Heart left ventricle (tissue), 16 donors: ENCODE measurements around the gene CALML4. TPM values are rescaled to one million over a fixed set of nuclear protein-coding genes. Genes with fewer than 3 reads are reported as not detected.

ENCODE experiments used
- ATAC-seq, 4 donors: fragments of 200-7000 bp; cut with Tn5 transposase; one replicate each; pipeline ENCODE4 v1.9.1; 2020 to 2022; ENCODE audit warnings: moderate library complexity in 4 of 4, mild to moderate bottlenecking in 3 of 4, moderate number of reproducible peaks in 1 of 4
- DNase-seq, 5 donors: peaks; one replicate each; pipeline ENCODE4 v3.0.0-alpha.2; 2020
- H3K27ac ChIP-seq, 12 donors: fragments of 200-600 bp; sonication (generic) in 4 of 12; one replicate each; pipeline versions ENCODE4 v1.5.0 to v1.8.0; 2016 to 2022; ENCODE audit warnings: mild to moderate bottlenecking in 2 of 12
- H3K27me3 ChIP-seq, 9 donors: fragments of 200-600 bp; sonication (generic) in 2 of 9; one replicate each; pipeline versions ENCODE4 v1.5.1 to v1.8.0; 2016 to 2022; ENCODE audit warnings: mild to moderate bottlenecking in 3 of 9
- H3K36me3 ChIP-seq, 9 donors: fragments of 200-600 bp; sonication (generic) in 2 of 9; one replicate each; pipeline versions ENCODE4 v1.5.0 to v1.8.0; 2018 to 2022; ENCODE audit warnings: mild to moderate bottlenecking in 2 of 9
- H3K4me1 ChIP-seq, 12 donors: fragments of 200-600 bp; sonication (generic) in 4 of 12; one replicate each; pipeline versions ENCODE4 v1.5.0 to v1.8.0; 2016 to 2022; ENCODE audit warnings: mild to moderate bottlenecking in 3 of 12
- H3K4me3 ChIP-seq, 12 donors: fragments of 200-600 bp; sonication (generic) in 4 of 12; one replicate each; pipeline versions ENCODE4 v1.5.0 to v1.8.0; 2017 to 2022; ENCODE audit warnings: mild to moderate bottlenecking in 9 of 12, moderate library complexity in 4 of 12
- H3K9me3 ChIP-seq, 12 donors: fragments of 200-600 bp; sonication (generic) in 4 of 12; one replicate each; pipeline versions ENCODE4 v1.5.0 to v1.8.0; 2016 to 2022; ENCODE audit warnings: mild to moderate bottlenecking in 1 of 12
- CTCF ChIP-seq, 12 donors: fragments of 200-600 bp; sonication (generic) in 4 of 12; IDR thresholded peaks; one replicate each; pipeline versions ENCODE4 v1.5.0 to v1.8.0; 2018 to 2022; ENCODE audit warnings: antibody characterized with exemption in 12 of 12, mild to moderate bottlenecking in 5 of 12
- POLR2A ChIP-seq, 2 donors: fragments of 450-650 bp; IDR thresholded peaks; one replicate each; pipeline ENCODE4 v1.6.1; 2017; ENCODE audit warnings: antibody characterized with exemption in 2 of 2, mild to moderate bottlenecking in 2 of 2, moderate library complexity in 2 of 2
- WGBS, 4 donors: extraction: QIAGEN DNeasy Blood & Tissue Kit in 2 of 4; methylation state at CpG; one replicate each; pipeline versions ENCODE4 v1.1.5 to v1.1.7; 2013 to 2018; 5-methylcytosine and 5-hydroxymethylcytosine counted together
- intact Hi-C, 10 donors: fragments of 100-400 bp; cut with DNase I; formaldehyde crosslinking; loops; one replicate each; pipeline versions ENCODE4 v1.11.1 to v1.14.2; 2022
- polyA plus RNA-seq, 2 donors: library from polyadenylated mRNA; stranded (reverse); fragments of 200-250 nt; gene quantifications; one replicate each; pipeline ENCODE4 v1.2.3, GENCODE V29; 2013
- total RNA-seq, 9 donors: library from RNA; depleted of rRNA in 2 of 9; stranded (reverse); fragments of >200 nt in 2 of 9; fragmentation: NEBNext Ultra II Directional in 3 of 9; extraction: Animal tissue kit (Norgen Biotek cat#: 25700) in 3 of 9; gene quantifications; one replicate each; pipeline versions ENCODE4 v1.1.0 to v1.2.4, GENCODE V29; 2016 to 2023
- donor health status: ischemic (EF 13 %, LVEDD 7.1; RV severe dilation, severe dysfunction).
- donor health status: healthy with polysubstance abuse.
- donor health status: DM: no; HTN: yes; CAD: no.
- donor health status: DM: no; HTN: no; CAD: no.
- donor health status: ischemic (EF 25% LVEDD 6.9; RV normal size, moderate dysfunction).
- donor health status: ischemic (EF 25% LVEDD 5.7; RV mildly dilated, moderate dysfunction).
- donor health status: healthy.
- donor health status: DM: yes; HTN: yes; CAD: no.
- donor health status: ischemic (EF 35%, LVEDD 5.7; RV mildly dilated, moderate dysfunction).
- donor health status: nonischemic (EF 11% LVEDD 7.7; RV severe dilation, severe dysfunction).
- donor health status: DM: yes; HTN: yes; CAD: no.
- donor health status: PGD.
- donor health status: ischemic (EF 29% LVEDD 5.4; RV normal size, mild dysfunction).
- donor health status: nonischemic (EF 23%, LVEDD 6.1; RV moderate dilation, normal function).

The CALML4 gene
- total and polyA plus RNA-seq, 11 donors: 0.21 to 6.6 (median 1.5) TPM

GRCh38 chr15:68220489-68220888, 15.4 kb upstream of the CALML4 start:
- no peaks in the 10 kb centered on the region for H3K27me3 ChIP-seq
- no peaks in the 10 kb centered on the region for H3K9me3 ChIP-seq
- ATAC-seq: no peak
- peaks cover 0 to 27% (median 0%) of the 10 kb centered on the region in 12 donors for H3K4me1 ChIP-seq
- no peak overlapping the region for H3K27ac ChIP-seq
- WGBS, 4 donors: 89 to 98% (median 96%) methylated on average over 2 of the region's 2 CpGs
- no peak for DNase-seq
- peaks cover 0 to 11% (median 0%) of the 10 kb centered on the region in 9 donors for H3K36me3 ChIP-seq
- intact Hi-C loops: loop anchor here in 1 of 10 donors (10.0 kb wide), 1 partner anchor 56 kb away; no protein-coding TSS in a partner anchor
- TF ChIP-seq CTCF (IDR thresholded peaks at IDR 0.05): no peak
- no peak for TF ChIP-seq POLR2A (IDR thresholded peaks at IDR 0.05)
- H3K4me3 ChIP-seq: no peak overlapping the region

- intact Hi-C loops: no loop called here
- Histone ChIP-seq H3K27me3 (no peaks in the 10 kb centered on the region), H3K9me3 (no peaks in the 10 kb centered on the region), H3K4me3 (no peak overlapping the region), H3K36me3 (peaks cover 0 to 14% (median 0%) of the 10 kb centered on the region in 9 donors), H3K27ac (no peak overlapping the region), H3K4me1 (peaks cover 0 to 39% (median 0%) of the 10 kb centered on the region in 12 donors)
- ATAC-seq (no peak), DNase-seq (peak in 1 of 5 donors; percentile 5)
- no peak for TF ChIP-seq POLR2A (IDR thresholded peaks at IDR 0.05)
- no peak for TF ChIP-seq CTCF (IDR thresholded peaks at IDR 0.05)
- WGBS, 4 donors: 96 to 98% (median 97%) methylated on average over 9 of the region's 9 CpGs
Observed at GRCh38 chr15:68218847-68219798, 14.0 kb upstream of the CALML4 start.

GRCh38 chr15:68218331-68218730, 13.2 kb upstream of the CALML4 start:
- Histone ChIP-seq H3K27ac (no peak overlapping the region), H3K4me1 (peaks cover 0 to 43% (median 0%) of the 10 kb centered on the region in 12 donors), H3K4me3 (no peak overlapping the region), H3K9me3 (no peaks in the 10 kb centered on the region), H3K36me3 (peaks cover 0 to 14% (median 0%) of the 10 kb centered on the region in 9 donors), H3K27me3 (no peaks in the 10 kb centered on the region)
- ATAC-seq (no peak), DNase-seq (peak in 1 of 5 donors; percentile 1)
- WGBS, 4 donors: 94 to 97% (median 96%) methylated on average over 8 of the region's 8 CpGs
- intact Hi-C loops: no loop called here
- TF ChIP-seq CTCF (IDR thresholded peaks at IDR 0.05) (no peak), POLR2A (IDR thresholded peaks at IDR 0.05) (no peak)

GRCh38 chr15:68217341-68217740, 12.2 kb upstream of the CALML4 start:
- Histone ChIP-seq H3K4me1 (peaks cover 0 to 43% (median 0%) of the 10 kb centered on the region in 12 donors), H3K27me3 (no peaks in the 10 kb centered on the region), H3K36me3 (peaks cover 0 to 14% (median 0%) of the 10 kb centered on the region in 9 donors), H3K27ac (peak overlapping the region in 1 of 12 donors; percentile 47), H3K4me3 (no peak overlapping the region), H3K9me3 (no peaks in the 10 kb centered on the region)
- ATAC-seq: no peak
- TF ChIP-seq POLR2A (IDR thresholded peaks at IDR 0.05): no peak
- no peak for TF ChIP-seq CTCF (IDR thresholded peaks at IDR 0.05)
- DNase-seq: peak in 2 of 5 donors; percentile 2 to 7
- 55 to 64% (median 62%) methylated on average over 4 of the region's 4 CpGs for WGBS, 4 donors
- intact Hi-C loops: no loop called here
